PC-3 (cell line): Measurements from ENCODE around the gene MIB1.

Experiments
- CTCF ChIP-seq: fragments of 300-600 bp; sonication (generic); conservative IDR thresholded peaks from 2 replicates; pipeline ENCODE4 v1.5.1; 2017; ENCODE audit warnings: antibody characterized with exemption, low read depth, mild to moderate bottlenecking, low read length
- EZH2 ChIP-seq: fragments of 300-600 bp; sonication (generic); IDR thresholded peaks from one replicate; pipeline ENCODE4 v1.6.1; 2017; ENCODE audit warnings: antibody characterized with exemption, mild to moderate bottlenecking, low read length; ENCODE audit not compliant: unreplicated experiment
- EZH2phosphoT487 ChIP-seq: fragments of 300-600 bp; sonication (generic); IDR thresholded peaks from 2 replicates; pipeline ENCODE4 v1.6.1; 2018; ENCODE audit warnings: mild to moderate bottlenecking, antibody characterized with exemption, low read length, borderline replicate concordance

DNA sequence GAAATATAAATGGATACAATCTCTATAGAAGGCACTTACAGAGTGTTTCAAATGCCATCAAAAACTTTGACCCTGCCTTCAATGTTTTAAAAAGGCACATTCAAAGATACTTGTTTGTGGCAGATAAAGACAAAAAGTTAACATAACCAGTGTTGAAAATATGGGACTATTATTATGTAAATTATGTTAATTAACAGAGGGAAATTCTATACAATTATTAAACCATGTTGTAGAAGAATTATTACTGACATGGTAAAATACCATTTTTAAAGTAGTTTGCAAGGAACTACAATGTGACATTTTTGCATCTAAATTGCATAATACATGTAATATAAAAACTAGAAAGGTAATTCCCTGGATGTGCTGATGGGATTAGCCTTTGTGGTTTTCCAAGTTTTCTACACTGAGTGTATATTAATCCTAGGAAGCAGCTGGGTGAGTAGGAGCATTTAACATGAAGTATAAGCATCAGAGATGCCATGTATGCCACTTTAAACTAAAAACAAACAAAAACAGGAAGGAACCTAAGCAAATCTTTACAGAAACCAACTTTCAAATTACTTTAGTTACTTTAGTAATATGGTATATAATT lies 21.7 kb downstream of the MIB1 start:
- TF ChIP-seq CTCF, result no peak
- TF ChIP-seq EZH2, result no peak
- TF ChIP-seq EZH2phosphoT487, result no peak
